Pancreas (tissue), 10 donors: ENCODE results near the gene FCRLB. TPM values are rescaled to one million over a fixed set of nuclear protein-coding genes. Genes with fewer than 3 reads are reported as not detected.
"Not testable (repeated sequence)": the region's sequence is repeated elsewhere in the genome, so short reads cannot be mapped to it uniquely, and the experiment has no call there.

Experiments
- ATAC-seq, 4 donors: fragments of 200-7000 bp; cut with Tn5 transposase; one replicate each; pipeline versions ENCODE4 v1.8.0 to v1.9.1; 2020; ENCODE audit warnings: mild to moderate bottlenecking in 4 of 4, moderate library complexity in 4 of 4
- DNase-seq, 6 donors: peaks; one replicate each; pipeline ENCODE4 v3.0.0-alpha.2; 2020
- FAIRE-seq: peaks from 2 replicates; lab custom pipeline; 2012; peaks lifted over from hg19 to GRCh38; lab: Jason Lieb, UNC
- H3K27ac ChIP-seq, 4 donors: fragments of 200-600 bp; sonication (generic); 1 replicate in 3 of 4; 2 replicates in 1 of 4; pipeline versions ENCODE4 v1.5.0 to v1.8.0; 2020
- H3K27me3 ChIP-seq, 4 donors: fragments of 200-600 bp; one replicate each; pipeline ENCODE4 v1.8.0; 2021
- H3K36me3 ChIP-seq, 3 donors: fragments of 200-600 bp; sonication (generic) in 1 of 3; one replicate each; pipeline versions ENCODE4 v1.5.0 to v1.8.0; 2020 to 2021
- H3K4me1 ChIP-seq, 3 donors: fragments of 200-600 bp; one replicate each; pipeline ENCODE4 v1.8.0; 2021
- H3K4me3 ChIP-seq, 4 donors: fragments of 200-600 bp; sonication (generic) in 2 of 4; one replicate each; pipeline versions ENCODE4 v1.5.0 to v1.8.0; 2020 to 2021
- H3K9me3 ChIP-seq, 4 donors: fragments of 200-600 bp; one replicate each; pipeline ENCODE4 v1.8.0; 2021
- WGBS, 2 donors: extraction: QIAGEN DNeasy Blood & Tissue Kit; methylation state at CpG; one replicate each; pipeline ENCODE4 v1.1.7; 2013; 5-methylcytosine and 5-hydroxymethylcytosine counted together
- intact Hi-C, 3 donors: fragments of 100-400 bp; cut with DNase I; formaldehyde crosslinking; loops; one replicate each; pipeline versions ENCODE4 v1.11.1 to v1.14.2; 2022
- polyA plus RNA-seq, 2 donors: library from polyadenylated mRNA; stranded (reverse); fragments of 200-250 nt; gene quantifications; one replicate each; pipeline ENCODE4 v1.2.3, GENCODE V29; 2013
- total RNA-seq, 6 donors: library from RNA; stranded (reverse); fragmentation: NEBNext Ultra II Directional in 4 of 6; extraction: Animal tissue kit (Norgen Biotek cat#: 25700) in 4 of 6; gene quantifications; one replicate each; pipeline versions ENCODE4 v1.2.1 to v1.2.4, GENCODE V29; 2021 to 2023
- TF ChIP-seq, protein P1 (sequence below), 4 donors: fragments of 200-600 bp; sonication (generic) in 3 of 4; IDR thresholded peaks; one replicate each; pipeline versions ENCODE4 v1.5.0 to v1.8.0; 2021; ENCODE audit warnings: antibody characterized with exemption in 4 of 4
- donor health status: healthy with polysubstance abuse.
- donor health status: DM: no; HTN: no; CAD: no; lungs with moderate emphysema.
- donor health status: DM: no; HTN: no; CAD: no.
- donor health status: control.
- donor health status: control.
- donor health status: Bipolar disorder and iron deficiency.
- donor health status: DM: yes; HTN: yes; CAD: no.
- donor health status: DM: no; HTN: no; CAD: no.
- donor health status: DM: no; HTN: no; CAD: no.
- donor health status: DM: yes; HTN: yes; CAD: no.

FCRLB gene
- total and polyA plus RNA-seq, 8 donors = 0.14 to 0.51 (median 0.36) TPM

DNA sequence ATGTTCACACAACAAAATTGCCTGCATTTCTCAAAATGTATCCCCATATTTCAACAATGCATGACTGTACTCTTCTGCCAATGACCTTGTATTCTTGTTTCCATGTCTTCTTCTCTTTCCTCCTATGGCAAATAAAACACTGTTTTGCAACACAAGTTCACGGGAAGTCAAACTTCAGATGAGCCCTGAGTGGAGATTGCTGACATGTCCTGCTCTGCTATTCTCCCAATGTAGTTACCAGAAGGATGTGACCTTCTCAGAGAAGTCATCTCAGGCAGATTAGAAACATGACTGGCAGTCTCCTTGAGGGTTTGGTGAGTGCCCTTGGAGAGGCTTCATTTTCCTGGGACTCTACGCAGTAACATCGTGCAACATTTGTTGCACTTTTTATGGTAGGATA lies 42.8 kb upstream of the FCRLB start:
- Histone ChIP-seq H3K9me3 (no peaks in the 10 kb centered on the region), H3K27ac (no peak overlapping the region), H3K27me3 (no peaks in the 10 kb centered on the region), H3K4me3 (no peak overlapping the region), H3K4me1 (no peaks in the 10 kb centered on the region), H3K36me3 (no peaks in the 10 kb centered on the region)
- intact Hi-C loops = no loop called here
- DNase-seq (no peak), ATAC-seq (no peak), FAIRE-seq (no peak)
- TF ChIP-seq, protein P1, sequence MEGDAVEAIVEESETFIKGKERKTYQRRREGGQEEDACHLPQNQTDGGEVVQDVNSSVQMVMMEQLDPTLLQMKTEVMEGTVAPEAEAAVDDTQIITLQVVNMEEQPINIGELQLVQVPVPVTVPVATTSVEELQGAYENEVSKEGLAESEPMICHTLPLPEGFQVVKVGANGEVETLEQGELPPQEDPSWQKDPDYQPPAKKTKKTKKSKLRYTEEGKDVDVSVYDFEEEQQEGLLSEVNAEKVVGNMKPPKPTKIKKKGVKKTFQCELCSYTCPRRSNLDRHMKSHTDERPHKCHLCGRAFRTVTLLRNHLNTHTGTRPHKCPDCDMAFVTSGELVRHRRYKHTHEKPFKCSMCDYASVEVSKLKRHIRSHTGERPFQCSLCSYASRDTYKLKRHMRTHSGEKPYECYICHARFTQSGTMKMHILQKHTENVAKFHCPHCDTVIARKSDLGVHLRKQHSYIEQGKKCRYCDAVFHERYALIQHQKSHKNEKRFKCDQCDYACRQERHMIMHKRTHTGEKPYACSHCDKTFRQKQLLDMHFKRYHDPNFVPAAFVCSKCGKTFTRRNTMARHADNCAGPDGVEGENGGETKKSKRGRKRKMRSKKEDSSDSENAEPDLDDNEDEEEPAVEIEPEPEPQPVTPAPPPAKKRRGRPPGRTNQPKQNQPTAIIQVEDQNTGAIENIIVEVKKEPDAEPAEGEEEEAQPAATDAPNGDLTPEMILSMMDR (IDR thresholded peaks at IDR 0.05) = no peak
- WGBS, 2 donors = 94 to 96% methylated on average over 3 of the region's 3 CpGs

DNA sequence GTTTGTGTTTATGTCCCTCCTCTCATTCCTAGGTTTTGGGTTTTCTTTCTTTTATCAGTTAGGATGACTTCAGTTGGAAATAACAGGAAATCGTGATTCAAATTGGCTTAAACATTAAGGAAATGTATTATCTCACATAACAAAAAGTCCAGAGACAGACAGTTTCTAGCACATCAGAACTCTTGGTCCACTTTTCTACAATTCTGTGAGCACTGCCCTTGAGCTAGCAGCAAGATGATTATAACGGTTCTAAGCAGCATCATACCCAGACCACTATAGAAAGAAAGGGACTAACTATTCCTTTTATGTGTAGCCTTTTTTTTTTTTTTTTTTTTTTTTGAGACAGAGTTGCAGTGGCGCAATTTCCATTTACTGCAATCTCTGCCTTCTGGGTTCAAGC lies 39.5 kb upstream of the FCRLB start:
- TF ChIP-seq, protein P1 (IDR thresholded peaks at IDR 0.05) = no peak
- H3K4me1 ChIP-seq = no peaks in the 10 kb centered on the region
- no peaks in the 10 kb centered on the region for H3K27me3 ChIP-seq
- FAIRE-seq = no peak
- 55 to 78% methylated on average over 3 of the region's 3 CpGs for WGBS, 2 donors
- H3K9me3 ChIP-seq = no peaks in the 10 kb centered on the region
- no peaks in the 10 kb centered on the region for H3K36me3 ChIP-seq
- no peak for ATAC-seq
- intact Hi-C loops = no loop called here
- no peak overlapping the region for H3K4me3 ChIP-seq
- H3K27ac ChIP-seq = no peak overlapping the region
- DNase-seq = no peak

DNA sequence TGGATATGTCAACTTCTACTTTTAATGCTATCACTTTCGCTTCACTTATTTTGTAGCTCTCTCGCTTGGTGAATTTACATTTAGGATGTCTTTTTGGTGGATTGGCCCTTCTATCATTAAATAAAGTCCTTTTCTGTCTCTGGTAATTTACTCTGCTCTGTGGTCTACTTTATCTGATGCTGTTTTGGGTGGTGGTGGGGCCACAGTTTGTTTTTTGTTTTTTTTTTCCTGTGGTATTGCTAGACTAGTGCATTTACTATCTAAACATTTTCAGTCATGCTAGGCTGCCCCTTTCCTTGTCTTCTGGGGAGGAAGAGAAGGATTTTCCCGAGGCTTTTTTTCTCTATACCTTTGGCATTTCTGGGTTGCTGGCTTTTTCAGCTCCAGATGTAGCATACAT lies 32.4 kb upstream of the FCRLB start:
- FAIRE-seq (no peak), DNase-seq (no peak), ATAC-seq (no peak)
- H3K9me3 ChIP-seq = no peaks in the 10 kb centered on the region
- H3K27me3 ChIP-seq = no peaks in the 10 kb centered on the region
- no peaks in the 10 kb centered on the region for H3K36me3 ChIP-seq
- intact Hi-C loops = no loop called here
- TF ChIP-seq, protein P1 (IDR thresholded peaks at IDR 0.05) = no peak
- no peaks in the 10 kb centered on the region for H3K4me1 ChIP-seq
- 66 to 76% methylated on average over 3 of the region's 3 CpGs for WGBS, 2 donors
- H3K4me3 ChIP-seq = no peak overlapping the region
- H3K27ac ChIP-seq = no peak overlapping the region

DNA sequence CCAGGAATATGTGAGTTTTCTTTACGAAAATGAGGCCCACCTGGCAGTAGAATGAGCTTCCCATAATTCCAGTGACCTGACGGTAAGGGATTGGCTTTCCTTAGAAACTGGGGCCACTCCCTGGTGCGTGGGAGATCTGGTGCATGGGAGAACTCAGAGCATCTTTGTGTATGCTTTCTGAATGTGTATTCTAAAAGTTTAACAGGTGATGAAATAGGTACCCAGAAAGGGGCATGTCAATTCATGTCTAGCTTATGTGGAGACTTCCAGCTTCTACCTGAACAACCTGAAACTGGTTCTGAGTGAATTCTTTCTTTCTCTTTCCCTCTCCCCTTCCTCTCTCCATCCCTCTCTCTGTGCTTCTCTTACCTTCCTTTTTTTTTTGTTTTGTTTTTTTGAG lies 29.5 kb upstream of the FCRLB start:
- no peak for ATAC-seq
- H3K27me3 ChIP-seq = no peaks in the 10 kb centered on the region
- no peak for FAIRE-seq
- WGBS, 2 donors = 74 to 75% methylated on average over 3 of the region's 3 CpGs
- TF ChIP-seq, protein P1 (IDR thresholded peaks at IDR 0.05) = no peak
- intact Hi-C loops = no loop called here
- no peaks in the 10 kb centered on the region for H3K4me1 ChIP-seq
- no peak for DNase-seq
- no peaks in the 10 kb centered on the region for H3K36me3 ChIP-seq
- H3K9me3 ChIP-seq = no peaks in the 10 kb centered on the region
- no peak overlapping the region for H3K27ac ChIP-seq
- H3K4me3 ChIP-seq = no peak overlapping the region

DNA sequence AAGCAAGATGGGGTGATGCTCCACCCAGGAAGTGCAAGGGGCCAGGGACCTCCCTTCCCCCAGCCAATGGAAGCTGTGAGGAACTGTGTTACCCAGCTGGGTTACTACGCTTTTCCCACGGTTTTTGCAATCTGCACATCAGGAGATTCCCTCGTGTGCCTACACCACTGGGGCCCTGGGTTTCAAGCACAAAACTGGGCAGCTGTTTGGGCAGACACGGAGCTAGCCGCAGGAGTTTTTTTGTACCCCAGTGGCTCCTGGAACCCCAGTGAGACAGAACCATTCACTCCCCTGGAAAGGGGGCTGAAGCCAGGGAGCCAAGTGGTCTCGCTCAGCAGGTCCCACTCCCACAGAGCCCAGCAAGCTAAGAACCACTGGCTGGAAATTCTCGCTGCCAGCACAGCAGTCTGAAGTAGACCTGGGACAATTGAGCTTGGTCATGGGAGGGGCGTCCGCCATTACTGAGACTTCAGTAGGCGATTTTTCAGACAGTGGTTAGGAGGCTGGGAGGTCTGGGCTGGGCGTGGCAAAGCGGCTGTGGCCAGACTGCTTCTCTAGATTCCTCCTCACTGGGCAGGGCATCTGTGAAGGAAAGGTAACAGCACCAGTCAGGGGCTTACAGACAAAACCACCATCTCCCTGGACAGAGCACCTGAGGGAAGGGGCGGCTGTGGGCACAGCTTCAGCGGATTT lies 28.2 kb upstream of the FCRLB start:
- H3K4me1 ChIP-seq, H3K4me3 ChIP-seq, FAIRE-seq, H3K27ac ChIP-seq, H3K9me3 ChIP-seq, H3K36me3 ChIP-seq, H3K27me3 ChIP-seq, intact Hi-C loops, DNase-seq, ATAC-seq: not testable (repeated sequence)
- WGBS, 2 donors = 70 to 79% methylated on average over 14 of the region's 14 CpGs

DNA sequence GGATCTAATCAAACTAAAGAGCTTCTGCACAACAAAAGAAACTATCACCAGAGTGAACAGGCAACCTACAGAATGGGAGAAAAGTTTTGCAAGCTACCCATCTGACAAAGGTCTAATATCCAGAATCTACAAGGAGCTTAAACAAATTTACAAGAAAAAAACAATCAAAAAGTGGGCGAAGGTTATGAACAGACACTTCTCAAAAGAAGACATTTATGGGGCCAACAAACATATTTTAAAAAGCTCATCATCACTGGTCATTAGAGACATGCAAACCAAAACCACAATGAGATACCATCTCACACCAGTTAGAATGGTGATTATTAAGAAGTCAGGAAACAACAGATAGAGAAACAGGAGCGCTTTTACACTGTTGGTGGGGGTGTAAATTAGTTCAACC lies 23.0 kb upstream of the FCRLB start:
- H3K4me3 ChIP-seq, FAIRE-seq, intact Hi-C loops, DNase-seq, H3K9me3 ChIP-seq, H3K27ac ChIP-seq, ATAC-seq, H3K27me3 ChIP-seq, H3K36me3 ChIP-seq, H3K4me1 ChIP-seq: not testable (repeated sequence)
- WGBS, 2 donors = 70 to 81% methylated on average over 2 of the region's 2 CpGs
